Epithelial cell of esophagus (primary cell): ENCODE data around the gene ACOT12.

Experiments
- DNase-seq: peaks from one replicate; pipeline ENCODE4 v3.0.0; 2010; ENCODE audit warnings: low read depth
- H3K4me3 ChIP-seq: 2 replicates; pipeline ENCODE4 v1.5.1; 2011; ENCODE audit warnings: mild to moderate bottlenecking, low read length, control low read depth
- CTCF ChIP-seq: IDR thresholded peaks from 2 replicates; pipeline ENCODE4 v1.5.1; 2011; ENCODE audit warnings: low read depth, mild to moderate bottlenecking, low read length, control low read depth, inconsistent platforms; ENCODE audit not compliant: insufficient read depth; ENCODE audit errors: missing control alignments

Gene ACOT12

GRCh38 chr5:81388169-81388568 lies 5.8 kb downstream of the ACOT12 start:
- no peak overlapping the region for H3K4me3 ChIP-seq
- DNase-seq = no peak
- no peak for TF ChIP-seq CTCF

- no peak overlapping the region for H3K4me3 ChIP-seq
- no peak for TF ChIP-seq CTCF
- DNase-seq = no peak
Observed at GRCh38 chr5:81383867-81384266, 10.1 kb downstream of the ACOT12 start.

- no peak overlapping the region for H3K4me3 ChIP-seq
- DNase-seq = no peak
- no peak for TF ChIP-seq CTCF
Observed at GRCh38 chr5:81371354-81371876, 22.5 kb downstream of the ACOT12 start.

- TF ChIP-seq CTCF = no peak
- no peak for DNase-seq
- H3K4me3 ChIP-seq = no peak overlapping the region
Observed at GRCh38 chr5:81370912-81371311, 23.0 kb downstream of the ACOT12 start.

- no peak for DNase-seq
- TF ChIP-seq CTCF = no peak
Observed at GRCh38 chr5:81365541-81365940, 28.4 kb downstream of the ACOT12 start.

GRCh38 chr5:81363093-81363871 lies 30.7 kb downstream of the ACOT12 start:
- peak; percentile 11 for DNase-seq
- TF ChIP-seq CTCF = no peak
- no peak overlapping the region for H3K4me3 ChIP-seq

More at GRCh38 chr5:81365541-81365940, 28.4 kb downstream of the ACOT12 start:
- no peak overlapping the region for H3K4me3 ChIP-seq

- no peak overlapping the region for H3K4me3 ChIP-seq
- TF ChIP-seq CTCF = no peak
- DNase-seq = no peak
Observed at GRCh38 chr5:81361600-81361999, 32.3 kb downstream of the ACOT12 start.
